ENCODE data around the gene ANTXRL. TPM values are rescaled to one million over a fixed set of nuclear protein-coding genes. Genes with fewer than 3 reads are reported as not detected.
"Not testable (repeated sequence)": the region's sequence is repeated elsewhere in the genome, so short reads cannot be mapped to it uniquely, and the experiment has no call there.

The ANTXRL gene
- total RNA-seq, 4 donors from 2014 or later: 0.27 TPM; not detected in 3

DNA sequence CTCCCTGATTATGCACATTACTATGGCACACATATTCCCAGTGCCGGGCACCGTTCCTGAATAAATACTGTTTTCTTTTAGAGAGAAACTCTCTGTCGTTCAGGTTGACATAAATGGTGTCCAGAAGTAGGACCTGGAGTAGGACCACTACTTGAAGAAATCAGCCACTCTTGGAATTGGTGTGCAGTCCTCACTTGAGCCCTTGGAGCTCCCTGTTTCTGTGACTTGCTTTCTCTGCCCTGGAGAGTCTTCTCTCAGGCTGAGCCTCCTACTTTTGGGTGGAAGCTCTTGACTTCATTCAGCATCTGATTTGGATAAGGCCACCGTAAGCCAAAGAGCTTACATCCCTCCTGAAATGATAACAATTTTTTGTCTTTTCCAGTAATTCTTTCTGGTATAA is 29.7 kb upstream of the ANTXRL start:
- no peaks in the 10 kb centered on the region for H3K36me3 ChIP-seq
- H3K9me3 ChIP-seq: no peaks in the 10 kb centered on the region
- intact Hi-C loops (cut with DNase I; ENCODE audit: low total_unique reads): no loop called here
- H3K27me3 ChIP-seq: no peaks in the 10 kb centered on the region
- TF ChIP-seq POLR2A (IDR thresholded peaks at IDR 0.05): no peak
- TF ChIP-seq, protein P1, sequence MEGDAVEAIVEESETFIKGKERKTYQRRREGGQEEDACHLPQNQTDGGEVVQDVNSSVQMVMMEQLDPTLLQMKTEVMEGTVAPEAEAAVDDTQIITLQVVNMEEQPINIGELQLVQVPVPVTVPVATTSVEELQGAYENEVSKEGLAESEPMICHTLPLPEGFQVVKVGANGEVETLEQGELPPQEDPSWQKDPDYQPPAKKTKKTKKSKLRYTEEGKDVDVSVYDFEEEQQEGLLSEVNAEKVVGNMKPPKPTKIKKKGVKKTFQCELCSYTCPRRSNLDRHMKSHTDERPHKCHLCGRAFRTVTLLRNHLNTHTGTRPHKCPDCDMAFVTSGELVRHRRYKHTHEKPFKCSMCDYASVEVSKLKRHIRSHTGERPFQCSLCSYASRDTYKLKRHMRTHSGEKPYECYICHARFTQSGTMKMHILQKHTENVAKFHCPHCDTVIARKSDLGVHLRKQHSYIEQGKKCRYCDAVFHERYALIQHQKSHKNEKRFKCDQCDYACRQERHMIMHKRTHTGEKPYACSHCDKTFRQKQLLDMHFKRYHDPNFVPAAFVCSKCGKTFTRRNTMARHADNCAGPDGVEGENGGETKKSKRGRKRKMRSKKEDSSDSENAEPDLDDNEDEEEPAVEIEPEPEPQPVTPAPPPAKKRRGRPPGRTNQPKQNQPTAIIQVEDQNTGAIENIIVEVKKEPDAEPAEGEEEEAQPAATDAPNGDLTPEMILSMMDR (IDR thresholded peaks at IDR 0.05): no peak
- DNase-seq: no peak
- H3K4me3 ChIP-seq: no peak overlapping the region
- H3K4me1 ChIP-seq: no peaks in the 10 kb centered on the region
- H3K27ac ChIP-seq: no peak overlapping the region

GRCh38 chr10:46262906-46263560 is 23.8 kb upstream of the ANTXRL start:
- H3K27me3 ChIP-seq; DNase-seq; intact Hi-C loops (cut with DNase I; ENCODE audit: low total_unique reads); H3K27ac ChIP-seq; H3K4me1 ChIP-seq; H3K9me3 ChIP-seq; H3K4me3 ChIP-seq; H3K36me3 ChIP-seq: not testable (repeated sequence)

DNA sequence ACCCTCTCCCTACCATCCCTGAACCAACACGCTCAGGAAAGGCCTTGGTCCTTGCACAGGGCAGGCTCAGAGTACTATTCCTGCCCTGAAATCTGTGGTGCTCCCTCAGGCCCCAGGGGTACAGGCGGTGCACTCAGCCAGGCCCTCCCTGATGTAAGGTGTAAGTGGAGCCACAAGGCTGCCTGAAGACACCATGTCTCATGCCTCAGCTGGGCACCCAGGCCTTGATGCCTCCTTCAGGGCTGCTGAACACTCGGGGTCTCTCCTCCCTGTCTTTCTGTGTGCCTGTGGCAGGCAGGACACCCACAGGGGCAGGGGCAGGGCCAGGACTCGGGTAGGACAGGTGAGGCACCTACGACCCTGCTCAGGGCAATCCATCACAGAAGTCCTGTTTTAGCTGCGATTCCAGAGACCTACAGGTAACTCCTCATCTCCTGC is 22.9 kb upstream of the ANTXRL start:
- Histone ChIP-seq H3K4me3 (no peak overlapping the region), H3K36me3 (no peaks in the 10 kb centered on the region), H3K9me3 (no peaks in the 10 kb centered on the region), H3K27ac (no peak overlapping the region), H3K27me3 (no peaks in the 10 kb centered on the region), H3K4me1 (no peaks in the 10 kb centered on the region)
- no peak for DNase-seq
- TF ChIP-seq, protein P1 (IDR thresholded peaks at IDR 0.05): no peak
- TF ChIP-seq POLR2A (IDR thresholded peaks at IDR 0.05): no peak
- intact Hi-C loops (cut with DNase I; ENCODE audit: low total_unique reads): no loop called here

- TF ChIP-seq POLR2A (IDR thresholded peaks at IDR 0.05): no peak
- TF ChIP-seq, protein P1 (IDR thresholded peaks at IDR 0.05): no peak
- H3K36me3 ChIP-seq: no peaks in the 10 kb centered on the region
- H3K4me3 ChIP-seq: no peak overlapping the region
- intact Hi-C loops (cut with DNase I; ENCODE audit: low total_unique reads): no loop called here
- no peak for DNase-seq
- no peaks in the 10 kb centered on the region for H3K9me3 ChIP-seq
- no peak overlapping the region for H3K27ac ChIP-seq
- no peaks in the 10 kb centered on the region for H3K27me3 ChIP-seq
- no peaks in the 10 kb centered on the region for H3K4me1 ChIP-seq
These were observed 22.5 kb upstream of the ANTXRL start for GRCh38 chr10:46264336-46264735.

DNA sequence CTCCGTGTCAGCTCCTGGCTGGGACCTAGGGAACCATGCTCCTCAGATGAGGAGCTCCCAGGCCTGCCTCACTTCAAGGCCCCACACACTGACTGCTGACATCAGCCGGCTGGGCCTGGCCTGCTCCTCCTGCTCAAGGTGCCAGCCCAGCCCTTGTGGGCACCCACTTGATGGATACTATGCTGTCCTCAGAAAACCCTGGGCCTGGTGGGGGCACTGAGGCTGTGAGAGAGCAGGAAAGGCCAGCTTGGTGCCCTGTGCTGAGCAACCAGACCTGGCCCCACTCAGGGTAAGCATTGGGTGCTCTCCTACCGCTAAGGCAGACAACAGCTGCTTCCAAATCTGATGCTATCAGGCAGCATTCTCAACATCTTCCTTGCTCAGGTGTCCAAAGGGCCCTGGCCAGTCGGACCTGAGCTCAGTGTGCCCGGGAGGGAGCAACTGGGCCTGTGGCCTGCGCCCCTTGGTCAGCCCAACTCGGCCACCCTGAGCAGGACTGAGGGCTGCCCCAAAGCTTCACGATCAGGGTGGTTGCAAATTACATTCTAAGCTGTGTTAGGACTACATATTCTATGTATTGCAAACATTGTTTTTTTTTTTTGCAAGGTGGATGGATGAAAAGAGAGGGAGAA is 21.9 kb upstream of the ANTXRL start:
- Histone ChIP-seq H3K27ac (no peak overlapping the region), H3K4me3 (no peak overlapping the region), H3K4me1 (no peaks in the 10 kb centered on the region), H3K27me3 (no peaks in the 10 kb centered on the region), H3K9me3 (no peaks in the 10 kb centered on the region), H3K36me3 (no peaks in the 10 kb centered on the region)
- intact Hi-C loops (cut with DNase I; ENCODE audit: low total_unique reads): no loop called here
- no peak for TF ChIP-seq POLR2A (IDR thresholded peaks at IDR 0.05)
- TF ChIP-seq, protein P1 (IDR thresholded peaks at IDR 0.05): no peak
- no peak for DNase-seq

- intact Hi-C loops (cut with DNase I; ENCODE audit: low total_unique reads); H3K27ac ChIP-seq; DNase-seq; H3K4me3 ChIP-seq; H3K36me3 ChIP-seq; H3K4me1 ChIP-seq; H3K9me3 ChIP-seq; H3K27me3 ChIP-seq: not testable (repeated sequence)
These were observed 21.1 kb upstream of the ANTXRL start for GRCh38 chr10:46265566-46266305.

All from uterus (tissue), 4 donors.